TTC549 (cell line): ENCODE results near the gene FADS1.

Source experiments
- FAIRE-seq: peaks from 2 replicates; lab custom pipeline; 2012; peaks lifted over from hg19 to GRCh38; lab: Jason Lieb, UNC

Gene FADS1

DNA sequence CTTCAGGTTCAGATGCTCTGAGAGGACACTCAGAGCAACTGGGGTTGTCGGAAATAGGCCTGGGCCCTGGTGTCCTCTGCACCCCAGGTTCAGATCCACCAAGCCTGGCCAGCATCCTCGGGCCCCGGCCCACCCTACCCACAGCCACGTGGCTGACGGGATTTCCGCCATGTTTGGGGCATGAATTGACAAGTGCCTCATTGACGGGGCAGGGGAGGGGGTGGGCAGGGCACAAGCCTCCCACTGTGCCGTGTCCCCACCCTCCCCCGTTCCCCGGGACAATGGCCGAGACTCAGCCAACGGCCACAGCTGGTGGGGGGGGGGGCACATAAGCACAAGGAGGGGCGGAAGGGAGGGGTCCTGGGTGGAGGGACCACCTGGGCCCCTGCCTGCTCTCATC, 55.9 kb downstream of the FADS1 start:
- FAIRE-seq, result no peak

- no peak for FAIRE-seq
Measured at GRCh38 chr11:61757213-61757862, 59.5 kb downstream of the FADS1 start.

DNA sequence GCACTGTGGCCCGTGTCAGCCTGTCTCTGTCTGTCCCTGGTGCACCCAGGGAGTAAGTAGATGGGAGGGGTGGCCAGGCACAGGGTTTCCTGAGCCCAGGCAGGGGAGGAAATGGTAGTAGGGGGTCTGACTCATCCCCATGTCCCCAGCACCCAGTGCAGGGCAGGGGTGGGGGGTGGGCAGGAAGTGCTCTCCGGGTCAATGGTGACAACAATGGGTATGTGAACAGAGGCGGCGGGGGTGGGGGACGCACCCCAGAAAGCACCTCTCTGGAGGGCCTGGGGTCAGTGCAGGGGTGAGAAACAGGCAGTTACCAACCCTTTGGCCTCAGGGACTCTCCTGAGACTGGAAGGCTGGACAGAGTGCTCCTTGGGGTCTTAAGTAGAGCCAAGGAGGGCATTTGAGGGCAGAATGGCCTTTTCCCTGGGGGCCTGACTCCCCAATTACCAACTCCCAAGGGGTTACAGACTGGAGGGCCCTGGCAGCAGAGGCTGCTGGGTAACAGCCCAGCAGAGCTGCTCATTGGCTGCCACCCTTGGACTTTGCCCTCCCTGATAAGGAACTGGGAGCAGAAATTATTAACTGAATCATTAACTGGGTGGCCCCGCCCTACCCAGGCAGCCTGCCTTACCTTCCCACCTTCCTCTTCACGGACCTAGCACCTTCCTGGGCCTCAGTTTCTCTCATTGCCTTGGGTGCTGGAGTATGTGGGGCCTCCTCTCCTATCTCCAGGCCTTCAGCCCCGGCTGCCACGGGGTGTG, 60.2 kb downstream of the FADS1 start:
- FAIRE-seq, result no peak

DNA sequence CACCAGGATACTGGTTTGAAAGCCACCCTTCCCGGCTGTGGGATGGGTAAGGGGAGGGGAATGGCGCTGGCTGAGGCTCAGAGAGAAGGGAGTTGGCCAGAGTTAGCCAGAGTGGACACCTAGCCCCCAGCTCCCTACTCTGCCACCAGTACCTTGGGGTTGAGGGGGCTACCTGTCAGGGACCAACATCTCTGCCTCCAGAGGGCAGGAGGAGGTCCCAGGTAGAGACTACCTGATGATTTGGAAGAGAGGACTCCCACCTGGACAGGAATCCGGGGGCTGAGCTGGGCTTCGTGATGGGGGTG, 60.7 kb downstream of the FADS1 start:
- no peak for FAIRE-seq

GRCh38 chr11:61754534-61755482, 62.0 kb downstream of the FADS1 start:
- FAIRE-seq, result no peak

DNA sequence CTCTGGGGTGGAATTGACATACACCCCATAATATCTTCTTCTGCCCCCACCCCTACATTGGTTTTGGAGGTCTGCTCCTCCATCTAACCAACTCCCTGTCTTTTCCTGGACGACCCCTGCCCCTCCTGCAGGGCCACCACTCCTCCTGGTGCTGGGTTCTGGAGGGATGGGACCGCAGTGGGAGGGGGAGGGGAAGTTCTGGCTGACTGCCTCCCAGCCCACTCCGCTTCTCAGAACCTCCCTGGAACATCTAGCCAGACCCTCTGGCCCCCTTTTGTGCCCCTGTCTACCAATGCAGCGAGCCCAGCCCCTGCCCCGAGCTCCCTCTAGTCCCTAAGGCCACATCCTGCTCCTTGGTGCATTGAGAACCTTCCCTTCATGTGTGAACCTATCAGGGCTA, 63.1 kb downstream of the FADS1 start:
- FAIRE-seq, result no peak

GRCh38 chr11:61752925-61753521, 63.8 kb downstream of the FADS1 start:
- FAIRE-seq, result no peak

- no peak for FAIRE-seq
Measured at GRCh38 chr11:61752117-61752924, 64.5 kb downstream of the FADS1 start, which contains the start of gene MYRF. Gene MYRF, plus strand, starts transcription at chr11:61752636. Its CDS starts 109 bp downstream, at chr11:61752745.

- no peak for FAIRE-seq
Measured at GRCh38 chr11:61751384-61751783, 65.4 kb downstream of the FADS1 start.

DNA sequence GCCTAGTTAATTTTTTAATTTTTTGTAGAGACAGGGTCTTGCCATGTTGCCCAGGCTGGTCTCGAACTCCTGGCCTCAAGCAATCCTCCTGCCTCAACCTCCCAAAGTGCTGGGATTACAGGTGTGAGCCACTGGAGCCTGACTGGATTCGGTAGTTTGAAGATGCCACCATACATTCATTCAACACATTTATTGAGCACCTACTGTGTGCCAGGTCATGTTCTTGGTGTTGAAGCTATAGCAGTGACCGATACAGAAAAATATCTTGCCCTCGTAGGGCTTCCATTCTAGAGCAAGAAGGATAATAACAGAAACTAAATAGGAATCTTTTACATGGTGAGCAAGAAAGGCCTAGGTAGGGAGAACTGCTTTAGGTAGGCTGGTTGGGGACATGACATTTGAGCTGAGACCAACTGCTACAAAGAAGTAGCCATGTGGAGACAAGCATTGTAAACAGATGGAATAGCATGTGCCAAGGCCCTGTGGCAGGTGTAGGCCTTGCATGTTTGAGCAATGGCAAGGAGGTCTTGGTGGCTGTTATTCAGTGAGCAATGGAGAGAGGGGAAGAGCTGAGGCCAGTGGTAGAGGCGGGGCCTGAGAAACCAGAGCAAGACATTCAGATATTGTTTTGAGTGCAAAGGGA, 66.1 kb downstream of the FADS1 start:
- FAIRE-seq, result no peak
